Testis (tissue), 2 donors: ENCODE measurements around the gene CACNA1S.

Experiments used
- POLR2A ChIP-seq: fragments of 450-650 bp; IDR thresholded peaks from one replicate; pipeline ENCODE4 v1.6.1; 2017; ENCODE audit warnings: antibody characterized with exemption, mild to moderate bottlenecking, moderate library complexity
- TF ChIP-seq, protein P1 (sequence below), 3 experiments: fragments of 450-650 bp in 2 of 3; fragments of 200-600 bp in 1 of 3; sonication (generic) in 1 of 3; IDR thresholded peaks; one replicate each; pipeline ENCODE4 v1.5.1; 2016 to 2019; ENCODE audit warnings: antibody characterized with exemption in 3 of 3, mild to moderate bottlenecking in 2 of 3, moderate library complexity in 1 of 3

DNA sequence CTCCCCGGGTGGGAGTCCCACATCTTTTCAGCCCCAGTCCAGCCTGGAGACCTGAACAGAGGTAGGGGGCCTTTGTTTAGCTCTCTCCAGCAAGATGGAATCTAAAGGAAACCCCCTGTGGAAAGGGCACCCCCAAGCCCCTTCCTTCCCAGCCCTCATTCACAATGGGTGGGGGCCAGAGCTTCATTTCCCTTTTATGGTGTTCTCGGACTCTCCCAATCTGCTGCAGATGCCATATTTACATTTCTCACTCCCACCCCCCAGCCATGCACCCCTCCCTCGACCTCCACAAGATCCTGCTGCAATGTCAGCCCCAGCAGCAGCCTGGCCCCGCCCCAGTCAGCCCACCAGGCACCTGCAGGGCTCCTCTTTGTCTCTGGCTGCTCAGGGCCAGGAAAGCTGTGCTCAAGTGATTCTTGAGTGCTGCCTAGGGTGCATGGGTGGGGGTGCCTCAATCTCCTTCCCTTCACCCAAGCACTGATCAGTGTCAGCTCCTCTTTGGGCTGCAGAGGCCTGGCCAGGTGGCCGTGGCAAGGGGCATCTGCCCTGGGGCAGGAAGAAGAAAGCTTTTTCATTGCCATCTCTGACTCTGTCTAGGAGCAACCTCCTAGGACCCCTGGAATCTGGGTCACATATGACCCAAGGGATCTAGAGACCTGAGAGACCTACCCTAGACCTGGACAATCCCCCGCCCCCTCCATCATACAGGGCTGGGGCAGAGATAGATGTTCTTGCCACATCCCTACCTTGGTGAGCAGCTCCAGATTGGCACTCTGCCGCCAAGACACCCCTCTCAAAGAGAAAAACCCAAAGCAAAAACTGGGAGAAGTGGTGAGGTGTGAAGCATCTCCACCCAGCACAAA is 90.4 kb downstream of the CACNA1S start:
- TF ChIP-seq, protein P1, sequence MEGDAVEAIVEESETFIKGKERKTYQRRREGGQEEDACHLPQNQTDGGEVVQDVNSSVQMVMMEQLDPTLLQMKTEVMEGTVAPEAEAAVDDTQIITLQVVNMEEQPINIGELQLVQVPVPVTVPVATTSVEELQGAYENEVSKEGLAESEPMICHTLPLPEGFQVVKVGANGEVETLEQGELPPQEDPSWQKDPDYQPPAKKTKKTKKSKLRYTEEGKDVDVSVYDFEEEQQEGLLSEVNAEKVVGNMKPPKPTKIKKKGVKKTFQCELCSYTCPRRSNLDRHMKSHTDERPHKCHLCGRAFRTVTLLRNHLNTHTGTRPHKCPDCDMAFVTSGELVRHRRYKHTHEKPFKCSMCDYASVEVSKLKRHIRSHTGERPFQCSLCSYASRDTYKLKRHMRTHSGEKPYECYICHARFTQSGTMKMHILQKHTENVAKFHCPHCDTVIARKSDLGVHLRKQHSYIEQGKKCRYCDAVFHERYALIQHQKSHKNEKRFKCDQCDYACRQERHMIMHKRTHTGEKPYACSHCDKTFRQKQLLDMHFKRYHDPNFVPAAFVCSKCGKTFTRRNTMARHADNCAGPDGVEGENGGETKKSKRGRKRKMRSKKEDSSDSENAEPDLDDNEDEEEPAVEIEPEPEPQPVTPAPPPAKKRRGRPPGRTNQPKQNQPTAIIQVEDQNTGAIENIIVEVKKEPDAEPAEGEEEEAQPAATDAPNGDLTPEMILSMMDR (IDR thresholded peaks at IDR 0.05): no peak
- TF ChIP-seq POLR2A: no peak
